HEK293 (cell line): Measurements from ENCODE around the gene ELOVL6.

Experiments
- CTCF ChIA-PET: fragments of 350-600 bp; formaldehyde crosslinking; extraction: SDS; loops from one replicate; lab custom pipeline; 2021; ENCODE audit warnings: antibody characterized with exemption; lab: Yijun Ruan, JAX
- POLR2A ChIA-PET: fragments of 300-600 bp; formaldehyde crosslinking; extraction: SDS; loops from one replicate; lab custom pipeline; 2020; ENCODE audit warnings: antibody characterized with exemption, inconsistent platforms; lab: Yijun Ruan, JAX
- H3K27ac ChIP-seq: fragments of 200-500 bp; sonication (Bioruptor generic); 2 replicates; pipeline ENCODE4 v1.5.1; 2014; ENCODE audit warnings: low read depth, low read length, control low read depth, inconsistent platforms; ENCODE audit errors: extremely low read depth
- H3K36me3 ChIP-seq, 2 experiments: fragments of 200-500 bp in 1 of 2; sonication (Bioruptor generic) in 1 of 2; 1 replicate in 1 of 2; 2 replicates in 1 of 2; pipeline ENCODE4 v1.5.1; 2014 to 2017; ENCODE audit warnings: inconsistent platforms in 2 of 2, low read length in 2 of 2; ENCODE audit not compliant: control insufficient read depth in 2 of 2, insufficient read depth in 1 of 2
- H3K4me1 ChIP-seq: fragments of 200-500 bp; sonication (Bioruptor generic); 2 replicates; pipeline ENCODE4 v1.5.1; 2014; ENCODE audit warnings: mild to moderate bottlenecking, low read length, inconsistent platforms; ENCODE audit not compliant: control insufficient read depth, insufficient read depth
- H3K4me3 ChIP-seq: 2 replicates; pipeline ENCODE4 v1.5.1; 2011; ENCODE audit warnings: low read depth, mild to moderate bottlenecking, control low read depth, low read length, moderate library complexity
- H3K9me3 ChIP-seq: fragments of 200-500 bp; sonication (Bioruptor generic); 2 replicates; pipeline ENCODE4 v1.5.1; 2014; ENCODE audit warnings: low read depth, low read length, inconsistent platforms; ENCODE audit not compliant: control insufficient read depth, insufficient read depth
- GFI1B ChIP-seq: fragments of 450-650 bp; formaldehyde crosslinking; IDR thresholded peaks from 2 replicates; pipeline ENCODE4 v1.5.1; 2016; ENCODE audit warnings: missing biosample characterization, missing genetic modification characterization
- GLI4 ChIP-seq: fragments of 450-650 bp; formaldehyde crosslinking; IDR thresholded peaks from 2 replicates; pipeline ENCODE4 v1.5.1; 2016; ENCODE audit warnings: missing biosample characterization, missing genetic modification characterization
- HOXD13 ChIP-seq: sonication (generic); formaldehyde crosslinking; IDR thresholded peaks from 2 replicates; pipeline ENCODE4 v1.8.0; 2022; ENCODE audit warnings: missing genetic modification reagents, borderline replicate concordance
- KLF7 ChIP-seq: fragments of 450-650 bp; formaldehyde crosslinking; IDR thresholded peaks from 2 replicates; pipeline ENCODE4 v1.5.1; 2016; ENCODE audit warnings: missing biosample characterization, missing genetic modification characterization, borderline replicate concordance
- SALL2 ChIP-seq: fragments of 450-650 bp; formaldehyde crosslinking; IDR thresholded peaks from 2 replicates; pipeline ENCODE4 v1.5.0; 2017; ENCODE audit warnings: missing biosample characterization, mild to moderate bottlenecking, missing genetic modification characterization, borderline replicate concordance
- SETDB1 ChIP-seq: IDR thresholded peaks from one replicate; pipeline ENCODE4 v1.6.1; 2017; ENCODE audit warnings: mild to moderate bottlenecking, low read length, moderate library complexity, mixed read lengths; ENCODE audit not compliant: insufficient read length
- TSHZ1 ChIP-seq: fragments of 450-650 bp; formaldehyde crosslinking; IDR thresholded peaks from 2 replicates; pipeline ENCODE4 v1.5.1; 2016; ENCODE audit warnings: missing biosample characterization, missing genetic modification characterization, borderline replicate concordance
- ZBTB17 ChIP-seq: fragments of 450-650 bp; formaldehyde crosslinking; IDR thresholded peaks from 2 replicates; pipeline ENCODE4 v1.5.1; 2016; ENCODE audit warnings: missing biosample characterization, missing genetic modification characterization
- ZNF146 ChIP-seq: fragments of 450-650 bp; formaldehyde crosslinking; IDR thresholded peaks from 2 replicates; pipeline ENCODE4 v1.5.1; 2016; ENCODE audit warnings: missing biosample characterization, missing genetic modification characterization
- ZNF18 ChIP-seq: fragments of 450-650 bp; formaldehyde crosslinking; IDR thresholded peaks from 2 replicates; pipeline ENCODE4 v1.5.1; 2016; ENCODE audit warnings: missing biosample characterization, missing genetic modification characterization
- ZNF248 ChIP-seq: fragments of 450-650 bp; formaldehyde crosslinking; IDR thresholded peaks from 2 replicates; pipeline ENCODE4 v1.5.1; 2017; ENCODE audit warnings: missing biosample characterization, missing genetic modification characterization
- ZNF280D ChIP-seq: fragments of 450-650 bp; formaldehyde crosslinking; IDR thresholded peaks from 2 replicates; pipeline ENCODE4 v1.5.1; 2016; ENCODE audit warnings: missing biosample characterization, missing genetic modification characterization
- ZNF394 ChIP-seq: fragments of 450-650 bp; formaldehyde crosslinking; IDR thresholded peaks from 2 replicates; pipeline ENCODE4 v1.5.1; 2016; ENCODE audit warnings: missing biosample characterization, missing genetic modification characterization, mild to moderate bottlenecking, moderate library complexity, borderline replicate concordance
- ZNF513 ChIP-seq: fragments of 450-650 bp; IDR thresholded peaks from 2 replicates; pipeline ENCODE4 v1.5.1; 2018; ENCODE audit warnings: missing biosample characterization, missing genetic modification characterization
- ZNF514 ChIP-seq: fragments of 450-650 bp; formaldehyde crosslinking; IDR thresholded peaks from 2 replicates; pipeline ENCODE4 v1.5.1; 2016; ENCODE audit warnings: missing biosample characterization, missing genetic modification characterization
- ZNF555 ChIP-seq: fragments of 450-650 bp; formaldehyde crosslinking; conservative IDR thresholded peaks from 2 replicates; pipeline ENCODE4 v1.5.1; 2017; ENCODE audit warnings: missing biosample characterization, mild to moderate bottlenecking, missing genetic modification characterization, inconsistent platforms
- ZNF658 ChIP-seq: fragments of 450-650 bp; formaldehyde crosslinking; IDR thresholded peaks from 2 replicates; pipeline ENCODE4; 2016; ENCODE audit warnings: missing biosample characterization, missing genetic modification characterization
- ZNF768 ChIP-seq: fragments of 450-650 bp; formaldehyde crosslinking; IDR thresholded peaks from 2 replicates; pipeline ENCODE4 v1.5.1; 2018; ENCODE audit warnings: missing biosample characterization, mild to moderate bottlenecking, missing genetic modification characterization
- ZNF791 ChIP-seq: fragments of 450-650 bp; formaldehyde crosslinking; IDR thresholded peaks from 2 replicates; pipeline ENCODE4 v1.5.1; 2016; ENCODE audit warnings: missing biosample characterization, missing genetic modification characterization

Gene ELOVL6

GRCh38 chr4:110175634-110176033 lies 22.8 kb downstream of the ELOVL6 start:
- no peaks in the 10 kb centered on the region for H3K9me3 ChIP-seq
- H3K36me3 ChIP-seq: peaks cover 8% of the 10 kb centered on the region in 2 experiments; a peak in 2 of 3 replicates
- ChIA-PET CTCF (no interaction called here), POLR2A (interaction anchor here (0.6 to 1.0 kb wide), 2 partner anchors 18 to 64 kb away, joined by 3 read pairs; no protein-coding TSS in a partner anchor)
- no peak overlapping the region for H3K4me3 ChIP-seq
- no peak for TF ChIP-seq ZNF18 (tag by site-specific recombination)
- TF ChIP-seq GLI4 (tag by site-specific recombination): no peak
- TF ChIP-seq ZNF394 (tag by site-specific recombination): no peak
- no peak for TF ChIP-seq TSHZ1 (tag by site-specific recombination)
- no peak for TF ChIP-seq ZNF248 (tag by site-specific recombination)
- no peak for TF ChIP-seq ZNF768 (tag by site-specific recombination)
- no peak for TF ChIP-seq KLF7 (tag by site-specific recombination)
- no peak for TF ChIP-seq ZBTB17 (tag by site-specific recombination)
- no peak for TF ChIP-seq ZNF658 (tag by site-specific recombination)
- TF ChIP-seq ZNF791 (tag by site-specific recombination): no peak
- no peak for TF ChIP-seq ZNF514
- TF ChIP-seq ZNF146 (tag by site-specific recombination): no peak
- TF ChIP-seq HOXD13 (CRISPR knock-in tag): no peak
- no peak for TF ChIP-seq ZNF280D (tag by site-specific recombination)
- no peak for TF ChIP-seq ZNF513 (tag by site-specific recombination)
- TF ChIP-seq SALL2 (tag by site-specific recombination): no peak
- no peak for TF ChIP-seq SETDB1
- no peak for TF ChIP-seq ZNF555 (tag by site-specific recombination)
- no peak for TF ChIP-seq GFI1B (tag by site-specific recombination)
- H3K4me1 ChIP-seq: peaks cover 2% of the 10 kb centered on the region; the same call in 1 of the 2 replicates
- no peak overlapping the region for H3K27ac ChIP-seq
